ENCODE results near the gene ALOX12B. TPM values are rescaled to one million over a fixed set of nuclear protein-coding genes. Genes with fewer than 3 reads are reported as not detected.
A peak's percentile ranks its signal among the peaks of the same experiment; 100 is the strongest.

Gene ALOX12B
- total and polyA plus RNA-seq, 2 of the 13 experiments (the other 11 are each of a cell fraction or from before 2014, with no cell fraction given), result 0.13 TPM; not detected in 1

- TF ChIP-seq MNT (IDR thresholded peaks at IDR 0.05), result 0 out of 2 replicates have a peak, but pooled peaks have one; percentile 18
- TF ChIP-seq MED13 (CRISPR knock-in tag; IDR thresholded peaks at IDR 0.05), result no peak
- TF ChIP-seq ZSCAN9 (CRISPR knock-in tag; IDR thresholded peaks at IDR 0.05; ENCODE audit: borderline replicate concordance), result 0 out of 2 replicates have a peak, but pooled peaks have one; percentile 14
- TF ChIP-seq ZNF251 (CRISPR knock-in tag; IDR thresholded peaks at IDR 0.05), result no peak
- no peak for TF ChIP-seq ZNF790 (CRISPR knock-in tag; IDR thresholded peaks at IDR 0.05; ENCODE audit: borderline replicate concordance)
- no peak for TF ChIP-seq ZHX1 (CRISPR knock-in tag; IDR thresholded peaks at IDR 0.05; ENCODE audit: low read depth)
- no peak for TF ChIP-seq SP5 (CRISPR knock-in tag; IDR thresholded peaks at IDR 0.05; ENCODE audit: borderline replicate concordance, low read depth)
- no peak for TF ChIP-seq KAT2B (IDR thresholded peaks at IDR 0.05; ENCODE audit: borderline replicate concordance, low read depth, low read length)
- no peak; the same call in 1 of the 2 replicates for TF ChIP-seq PAXIP1 (CRISPR knock-in tag; conservative IDR thresholded peaks at IDR 0.05)
- TF ChIP-seq U2AF1 (optimal IDR thresholded peaks at IDR 0.05; ENCODE audit: low read depth, low read length), result no peak
- no peak for TF ChIP-seq SETDB1 (CRISPR knock-in tag; IDR thresholded peaks at IDR 0.05; ENCODE audit: borderline replicate concordance)
- TF ChIP-seq ZNF207 (IDR thresholded peaks at IDR 0.05; ENCODE audit: borderline replicate concordance), result no peak
- TF ChIP-seq STAT6 (CRISPR knock-in tag; IDR thresholded peaks at IDR 0.05; ENCODE audit: borderline replicate concordance), result no peak; the same call in 1 of the 2 replicates
- TF ChIP-seq ZMAT5 (CRISPR knock-in tag; IDR thresholded peaks at IDR 0.05; ENCODE audit: borderline replicate concordance, low read depth), result no peak
- TF ChIP-seq EP300 (IDR thresholded peaks at IDR 0.05; ENCODE audit: low read depth in 2 of 2, low read length in 2 of 2), result no peak
- no peak for TF ChIP-seq EP300 (CRISPR knock-in tag; IDR thresholded peaks at IDR 0.05; ENCODE audit: borderline replicate concordance)
- TF ChIP-seq ZNF543 (CRISPR knock-in tag; IDR thresholded peaks at IDR 0.05), result 0 out of 2 replicates have a peak, but pooled peaks have one; percentile 28
Observed at GRCh38 chr17:8119581-8120519, 32.3 kb upstream of the ALOX12B start (continued).

All from HepG2 (cell line).